Measurements from ENCODE around the gene EIF4E1B.

EIF4E1B gene

DNA sequence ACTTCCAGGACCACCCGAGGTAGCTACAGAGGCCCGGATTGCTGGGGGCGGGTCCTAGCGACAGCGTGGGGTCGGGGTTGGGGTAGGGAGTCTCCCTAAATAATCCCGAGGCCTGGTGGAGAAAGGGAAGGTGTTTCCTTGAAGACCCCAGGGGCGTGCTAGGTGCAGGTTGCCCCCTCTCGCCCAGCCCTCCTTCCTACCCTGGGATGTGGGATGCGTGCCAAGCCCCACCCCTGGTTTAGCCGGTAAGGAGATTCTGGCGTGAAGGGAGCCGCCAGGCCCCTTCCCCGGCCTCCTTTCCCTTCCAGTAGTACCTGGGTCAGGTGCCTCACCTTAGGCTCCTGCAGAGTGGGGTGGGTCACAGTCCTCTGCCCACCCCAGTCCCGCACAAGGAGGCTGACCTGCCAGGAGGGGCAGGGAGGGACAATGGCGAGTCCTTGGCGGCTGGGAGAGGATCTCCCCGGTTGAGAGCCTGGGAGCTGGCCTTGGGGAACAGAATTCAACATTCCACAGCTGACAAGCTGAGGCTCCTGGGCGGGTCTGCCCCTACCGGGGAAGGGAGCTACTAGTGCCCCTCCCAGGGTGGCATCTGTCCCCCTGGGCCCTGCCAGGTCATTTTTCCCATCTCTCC, 17.5 kb downstream of the EIF4E1B start:
- FAIRE-seq, result no peak

DNA sequence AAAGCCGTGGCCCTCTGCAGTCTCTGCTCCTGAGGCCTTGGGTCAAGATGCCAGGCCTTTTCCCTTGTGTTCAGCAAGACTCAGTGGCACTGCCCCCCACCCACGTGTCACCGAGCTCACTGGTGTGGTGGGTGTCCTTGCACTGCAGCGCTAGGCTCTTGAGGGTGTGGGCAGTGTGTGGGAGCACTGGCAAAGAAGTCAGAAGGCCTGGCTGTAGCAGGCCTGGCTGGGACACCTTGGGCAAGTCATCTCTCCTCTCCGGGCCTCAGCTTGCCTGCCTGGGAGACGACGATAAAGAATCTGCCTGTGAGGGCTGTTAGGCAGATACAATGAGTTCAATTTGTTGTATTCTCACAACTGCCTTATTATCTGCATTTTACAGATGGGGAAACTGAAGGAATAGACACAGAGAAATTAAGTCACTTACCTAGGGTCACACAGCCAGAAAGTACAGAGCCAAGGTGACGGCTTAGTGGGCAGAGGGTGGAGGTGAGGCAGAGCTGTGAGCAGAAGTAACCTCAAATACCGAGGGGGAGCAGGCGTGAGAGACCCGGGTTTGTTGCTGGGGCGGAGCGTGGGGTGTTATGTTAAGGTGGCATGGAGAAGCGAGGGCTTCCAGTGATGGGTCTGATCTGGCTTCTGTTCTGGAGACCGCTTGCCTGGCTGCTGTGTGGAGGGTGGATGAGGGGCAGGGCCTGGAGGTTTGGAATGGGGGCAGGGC, 18.2 kb downstream of the EIF4E1B start:
- no peak for FAIRE-seq

DNA sequence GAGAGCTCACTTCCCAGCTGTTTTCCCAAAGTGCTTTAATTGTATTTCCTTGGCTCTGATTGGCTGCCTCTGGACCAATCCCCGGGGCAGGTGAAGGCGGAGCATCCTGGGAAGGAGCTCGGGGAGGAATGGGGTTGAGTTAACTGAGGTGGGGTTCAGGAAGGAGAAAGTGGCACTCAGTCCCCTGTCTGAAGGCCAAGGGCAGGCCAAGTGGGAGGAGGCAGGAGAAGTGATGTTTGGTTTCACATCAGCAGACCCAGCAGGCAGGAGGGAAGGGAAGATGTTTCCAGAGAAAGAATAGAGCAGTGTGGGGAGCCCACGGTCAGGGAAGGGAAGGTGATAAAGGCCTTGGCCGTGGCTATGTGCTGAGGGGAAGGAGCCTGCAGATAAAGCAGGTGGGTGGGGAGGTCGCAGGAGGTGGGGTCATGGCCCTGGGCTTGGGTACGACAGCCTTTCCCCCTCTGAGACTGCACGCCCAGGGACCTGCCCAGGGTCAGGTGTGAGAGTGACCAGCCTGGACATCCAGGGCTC, 19.9 kb downstream of the EIF4E1B start:
- FAIRE-seq, result no peak

DNA sequence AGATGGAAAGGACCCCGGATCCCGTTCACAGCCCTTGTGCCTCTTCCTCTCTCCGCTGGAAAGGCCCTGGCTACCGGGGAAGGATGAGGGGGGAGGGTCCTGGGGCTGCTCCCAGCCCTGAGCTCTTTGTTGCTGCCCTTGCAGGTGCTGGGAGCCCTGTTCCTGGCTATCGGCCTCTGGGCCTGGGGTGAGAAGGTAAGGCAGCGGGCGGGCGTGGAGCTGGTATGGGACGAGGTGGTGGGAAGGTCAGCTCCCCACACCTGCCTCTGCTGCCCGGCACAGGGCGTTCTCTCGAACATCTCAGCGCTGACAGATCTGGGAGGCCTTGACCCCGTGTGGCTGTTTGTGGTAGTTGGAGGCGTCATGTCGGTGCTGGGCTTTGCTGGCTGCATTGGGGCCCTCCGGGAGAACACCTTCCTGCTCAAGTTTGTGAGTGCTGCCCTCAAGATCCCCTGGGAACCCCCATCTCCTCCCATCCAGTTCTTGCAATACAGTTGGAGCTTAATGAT, 21.1 kb downstream of the EIF4E1B start:
- no peak for FAIRE-seq

DNA sequence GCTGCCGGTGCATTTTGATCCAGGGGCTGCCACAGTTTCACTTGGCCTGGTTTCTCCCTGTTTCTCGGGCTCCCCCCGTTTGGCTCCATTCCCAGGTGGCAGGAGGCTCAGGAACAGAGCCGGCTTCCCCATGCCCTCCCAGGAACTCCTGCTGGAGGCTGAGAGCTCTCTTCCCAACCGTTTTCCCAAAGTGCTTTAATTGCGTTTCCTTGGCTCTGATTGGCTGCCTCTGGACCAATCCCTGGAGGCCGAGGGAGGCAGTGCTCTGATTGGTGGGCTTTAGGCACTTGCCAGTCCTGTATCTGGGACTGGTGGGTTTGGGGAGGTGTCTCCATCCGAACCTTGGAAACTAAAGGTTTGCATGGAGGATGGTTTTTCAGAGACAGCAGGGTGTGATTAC, 21.7 kb downstream of the EIF4E1B start:
- FAIRE-seq, result no peak

DNA sequence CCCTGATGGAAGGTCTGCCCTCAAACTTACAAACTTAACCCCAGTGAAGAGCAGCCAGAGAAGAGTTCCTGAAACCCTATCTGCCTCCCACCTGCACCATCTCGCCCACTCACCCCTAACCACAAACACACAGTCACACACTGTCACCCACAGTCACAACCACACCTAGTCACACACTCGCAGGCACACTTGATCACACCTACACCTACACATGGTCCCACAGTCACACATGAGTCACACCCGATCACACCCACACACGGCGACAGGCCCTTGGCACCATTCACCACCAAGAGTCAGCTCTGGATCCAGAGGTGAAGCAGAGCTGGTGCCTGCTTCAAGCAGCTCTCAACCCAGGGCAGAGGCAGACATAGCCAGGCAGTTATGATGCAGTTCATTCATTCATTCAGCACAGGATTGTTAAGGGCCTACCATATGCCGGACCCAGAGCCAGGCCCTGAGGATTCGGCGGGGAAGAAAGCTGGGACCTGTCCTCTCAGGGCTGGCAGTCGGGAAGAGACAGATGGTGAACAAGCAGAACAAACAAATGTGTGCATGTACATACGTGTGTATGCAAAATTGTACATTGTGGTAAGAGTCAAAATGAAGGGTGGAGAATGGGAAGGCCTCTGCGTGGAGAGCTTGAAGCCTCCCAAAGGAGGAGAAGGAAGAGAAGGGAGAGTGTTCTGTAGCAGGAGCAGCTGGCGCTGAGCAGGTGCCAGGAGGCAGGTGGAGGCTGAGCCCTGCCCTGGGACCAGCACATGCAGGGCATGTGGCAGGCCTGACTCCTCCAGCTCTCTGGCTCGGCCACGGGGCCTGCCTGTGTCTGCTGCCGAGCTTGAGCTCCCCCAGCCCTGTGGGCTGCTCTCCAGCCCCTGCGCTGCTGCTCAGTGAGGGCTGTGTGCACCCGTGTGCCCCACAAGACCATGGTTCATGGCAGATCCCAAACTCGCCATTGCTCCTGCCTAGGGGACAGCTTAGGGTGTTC, 23.2 kb downstream of the EIF4E1B start:
- FAIRE-seq, result no peak

DNA sequence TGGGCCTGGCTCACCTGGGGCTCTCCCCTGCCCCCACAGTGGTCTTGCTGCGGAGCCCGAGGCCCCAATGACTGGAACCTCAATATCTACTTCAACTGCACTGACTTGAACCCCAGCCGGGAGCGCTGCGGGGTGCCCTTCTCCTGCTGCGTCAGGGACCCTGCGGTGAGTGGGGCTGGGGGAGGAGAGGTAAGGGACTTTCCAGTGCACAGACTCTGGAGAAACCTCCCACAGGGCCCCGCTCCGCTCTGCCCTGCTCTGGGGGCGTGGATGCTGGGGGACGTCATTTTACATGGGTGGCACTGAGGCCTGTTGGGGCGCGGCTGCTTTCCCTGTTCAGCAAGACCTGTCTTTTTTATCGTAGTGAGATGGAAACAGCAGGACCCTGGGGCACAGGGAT, 24.4 kb downstream of the EIF4E1B start:
- FAIRE-seq, result no peak

DNA sequence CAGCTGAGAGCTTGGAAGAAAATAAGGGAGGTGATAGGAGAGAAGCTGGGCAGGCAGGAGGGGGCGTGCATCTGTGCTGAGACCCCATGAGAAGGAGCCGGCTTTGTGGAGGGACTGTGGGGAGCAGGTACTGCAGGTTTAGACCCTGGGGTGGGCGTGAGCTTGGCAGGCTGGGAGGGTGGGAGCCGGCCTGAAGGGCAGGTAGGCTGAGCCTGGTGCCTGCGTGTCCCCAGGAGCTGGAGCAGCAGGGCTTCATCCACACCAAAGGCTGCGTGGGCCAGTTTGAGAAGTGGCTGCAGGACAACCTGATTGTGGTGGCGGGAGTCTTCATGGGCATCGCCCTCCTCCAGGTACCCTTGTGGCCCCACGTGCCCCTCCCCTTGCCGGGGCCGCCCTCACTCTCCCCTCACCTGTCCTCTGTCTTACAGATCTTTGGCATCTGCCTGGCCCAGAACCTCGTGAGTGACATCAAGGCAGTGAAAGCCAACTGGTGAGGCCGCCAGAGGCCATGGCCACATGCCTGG, 26.1 kb downstream of the EIF4E1B start:
- no peak for FAIRE-seq

DNA sequence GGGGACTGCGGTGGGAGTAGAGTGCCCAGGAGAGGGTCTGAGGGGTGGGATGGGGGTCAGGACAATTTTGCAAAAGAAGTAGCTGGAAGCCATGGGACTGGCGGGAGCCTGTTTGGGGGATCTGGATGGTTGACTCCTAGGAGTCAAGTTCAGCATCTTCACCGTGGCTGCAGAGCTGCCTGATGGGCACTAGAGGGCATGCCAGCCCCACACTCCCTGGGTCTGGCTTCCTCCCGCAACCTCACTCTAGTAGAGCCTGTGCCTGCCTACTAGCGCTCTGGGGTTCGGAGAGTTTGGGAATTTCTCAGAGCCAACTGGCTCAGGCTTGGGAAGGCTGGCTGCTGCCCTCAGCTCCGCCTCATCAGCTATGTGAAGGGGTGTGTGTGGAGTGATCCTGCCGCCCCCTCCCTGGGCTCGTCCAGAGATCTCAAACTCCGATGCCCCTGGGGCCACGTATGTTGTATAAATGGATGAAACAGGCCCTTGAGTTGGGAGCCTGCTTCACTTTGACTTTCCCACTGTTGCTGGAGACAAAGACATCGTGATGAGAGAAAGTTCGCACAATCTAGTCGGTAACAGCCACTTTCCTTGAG, 27.6 kb downstream of the EIF4E1B start:
- no peak for FAIRE-seq

DNA sequence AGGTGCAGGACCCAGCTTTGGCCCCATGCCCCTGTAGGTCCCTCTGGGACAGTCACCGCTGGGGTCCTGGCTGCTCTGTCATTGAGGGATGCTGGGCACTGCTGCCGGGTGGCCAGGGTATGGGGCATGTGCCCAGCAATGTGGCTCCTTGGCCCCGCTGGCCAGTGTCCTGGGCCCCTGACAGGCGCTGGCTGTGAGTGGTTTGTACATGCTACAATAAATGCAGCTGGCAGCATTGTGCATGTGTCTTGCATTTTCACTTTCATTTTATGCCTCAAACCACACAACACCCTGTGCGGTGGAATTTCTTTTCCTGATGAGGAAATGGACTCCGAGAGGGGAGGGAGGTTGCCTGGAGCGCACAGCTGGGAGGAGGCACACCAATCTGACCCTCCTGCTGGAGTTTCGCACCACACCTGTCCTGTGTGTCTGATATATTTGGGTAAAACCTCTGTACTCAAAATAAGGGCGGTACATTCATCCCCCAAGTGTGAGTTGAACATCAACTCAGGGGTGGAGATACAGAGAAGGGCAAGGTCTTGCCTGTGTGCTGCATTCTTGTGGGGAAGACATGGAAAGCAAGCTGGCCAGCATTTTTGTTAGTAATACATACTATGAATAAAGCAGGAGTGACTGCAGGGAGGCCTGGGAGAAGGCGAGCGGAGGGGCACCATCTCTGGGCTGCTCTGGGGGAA, 28.5 kb downstream of the EIF4E1B start:
- FAIRE-seq, result no peak

DNA sequence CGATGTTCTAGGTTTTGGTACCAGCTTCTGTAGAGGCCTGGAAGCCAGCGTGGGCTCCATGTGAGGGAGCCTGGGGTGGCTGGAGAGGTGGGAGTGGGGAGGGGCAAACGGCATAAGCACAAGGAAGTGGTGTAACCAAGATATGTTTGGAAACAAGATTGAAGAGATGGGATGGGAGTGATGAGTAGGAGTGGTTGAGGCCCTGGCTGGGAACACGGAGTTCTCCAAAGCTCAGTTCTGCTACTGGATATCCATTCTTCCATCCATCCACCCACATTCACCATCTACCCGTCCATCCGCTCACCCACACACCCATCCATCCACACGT, 29.0 kb downstream of the EIF4E1B start:
- no peak for FAIRE-seq

DNA sequence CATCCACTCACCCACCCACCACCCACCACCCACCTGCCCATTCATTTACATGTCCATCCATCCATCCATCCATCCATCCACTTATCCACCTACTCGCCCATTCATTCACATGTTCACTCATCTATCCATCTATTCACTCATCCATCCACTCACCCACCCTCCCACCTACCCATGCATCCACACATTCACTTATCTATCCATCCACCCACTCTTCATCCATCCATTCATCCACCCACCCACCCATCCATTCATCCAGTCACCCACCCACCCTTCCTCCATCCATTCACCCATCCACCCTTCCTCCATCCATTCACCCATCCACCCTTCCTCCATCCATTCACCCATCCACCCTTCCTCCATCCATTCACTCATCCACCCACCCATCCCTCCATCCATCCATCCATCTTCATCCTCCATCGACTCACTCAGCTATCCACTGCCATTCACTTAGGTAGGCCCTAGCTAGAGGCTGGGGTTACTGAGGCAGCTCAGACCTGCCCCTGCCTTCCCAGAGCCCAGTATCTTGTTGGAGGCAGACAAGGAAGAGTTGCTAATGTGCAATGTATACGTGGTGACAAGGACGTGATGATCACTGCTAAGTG, 29.5 kb downstream of the EIF4E1B start:
- no peak for FAIRE-seq

DNA sequence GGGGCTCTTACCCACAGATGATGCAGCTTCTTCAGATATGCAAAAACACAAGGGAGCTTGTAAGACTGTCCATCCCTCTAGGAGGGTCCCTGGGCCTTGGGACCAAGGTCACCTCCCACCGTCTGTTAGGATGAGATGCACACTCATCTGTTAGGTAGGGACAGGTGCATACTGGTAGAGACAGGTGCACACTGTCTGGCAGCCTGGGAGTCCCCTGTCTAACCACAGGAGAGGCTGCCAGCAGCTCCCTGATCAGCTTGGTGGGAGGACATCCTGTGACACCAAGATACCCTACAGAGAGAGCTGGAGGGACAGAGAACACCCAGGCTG, 30.0 kb downstream of the EIF4E1B start:
- no peak for FAIRE-seq

DNA sequence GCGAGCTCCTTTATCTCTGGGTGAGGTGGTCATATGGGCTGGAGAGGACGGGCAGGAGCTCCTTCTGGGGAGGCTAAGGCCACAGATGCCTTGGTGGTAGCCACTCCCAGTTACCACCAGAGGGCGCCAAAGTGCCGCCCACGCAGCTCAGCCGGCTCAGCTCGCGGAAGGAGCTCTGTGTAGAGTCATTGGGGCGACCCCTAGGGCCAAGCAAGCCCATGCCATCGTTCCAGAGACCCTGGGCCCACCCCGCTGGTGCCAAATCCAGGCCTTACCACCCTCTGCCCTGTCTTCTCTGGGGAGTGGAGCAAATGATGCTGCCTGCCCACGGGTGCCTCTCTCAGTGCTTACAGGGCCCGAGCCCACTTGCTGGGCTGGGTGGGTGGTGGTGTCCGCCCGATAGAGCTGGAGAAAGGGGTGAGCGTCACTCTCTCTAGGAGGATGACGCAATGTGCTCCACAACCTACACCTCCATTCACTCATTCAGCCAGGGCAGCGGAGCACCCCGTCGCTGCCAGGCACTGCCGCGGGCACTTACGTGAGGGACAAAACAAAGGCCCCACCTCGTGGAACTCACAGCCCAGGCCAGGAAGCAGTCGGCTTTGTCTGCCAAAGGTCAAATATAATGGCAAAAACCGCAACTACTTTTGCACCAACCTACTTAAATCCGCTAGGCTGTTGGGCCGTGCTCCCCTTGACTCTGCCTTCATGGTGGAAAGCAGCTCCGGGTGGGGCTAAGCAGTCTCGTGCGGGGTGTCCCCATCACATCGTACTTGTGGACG, 30.6 kb downstream of the EIF4E1B start:
- FAIRE-seq, result no peak

DNA sequence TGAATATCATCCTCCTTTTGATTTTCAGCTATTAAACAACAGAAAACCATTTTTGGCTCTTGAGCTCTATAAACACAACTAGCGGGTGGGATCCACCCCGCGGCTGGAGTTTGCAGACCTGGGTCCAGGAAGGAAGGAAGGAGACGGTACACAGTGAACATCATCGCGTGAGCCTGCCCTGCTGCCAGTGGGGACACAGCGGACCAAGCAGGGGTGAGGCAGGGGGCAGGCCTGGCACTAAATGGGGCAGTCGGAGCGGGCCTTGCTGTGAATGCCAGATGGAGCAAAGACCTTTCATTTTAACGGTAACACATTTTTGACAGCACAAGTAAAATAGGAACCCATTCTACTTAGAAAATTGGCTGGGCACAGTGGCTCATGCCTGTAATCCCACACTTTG, 31.2 kb downstream of the EIF4E1B start:
- FAIRE-seq, result no peak

DNA sequence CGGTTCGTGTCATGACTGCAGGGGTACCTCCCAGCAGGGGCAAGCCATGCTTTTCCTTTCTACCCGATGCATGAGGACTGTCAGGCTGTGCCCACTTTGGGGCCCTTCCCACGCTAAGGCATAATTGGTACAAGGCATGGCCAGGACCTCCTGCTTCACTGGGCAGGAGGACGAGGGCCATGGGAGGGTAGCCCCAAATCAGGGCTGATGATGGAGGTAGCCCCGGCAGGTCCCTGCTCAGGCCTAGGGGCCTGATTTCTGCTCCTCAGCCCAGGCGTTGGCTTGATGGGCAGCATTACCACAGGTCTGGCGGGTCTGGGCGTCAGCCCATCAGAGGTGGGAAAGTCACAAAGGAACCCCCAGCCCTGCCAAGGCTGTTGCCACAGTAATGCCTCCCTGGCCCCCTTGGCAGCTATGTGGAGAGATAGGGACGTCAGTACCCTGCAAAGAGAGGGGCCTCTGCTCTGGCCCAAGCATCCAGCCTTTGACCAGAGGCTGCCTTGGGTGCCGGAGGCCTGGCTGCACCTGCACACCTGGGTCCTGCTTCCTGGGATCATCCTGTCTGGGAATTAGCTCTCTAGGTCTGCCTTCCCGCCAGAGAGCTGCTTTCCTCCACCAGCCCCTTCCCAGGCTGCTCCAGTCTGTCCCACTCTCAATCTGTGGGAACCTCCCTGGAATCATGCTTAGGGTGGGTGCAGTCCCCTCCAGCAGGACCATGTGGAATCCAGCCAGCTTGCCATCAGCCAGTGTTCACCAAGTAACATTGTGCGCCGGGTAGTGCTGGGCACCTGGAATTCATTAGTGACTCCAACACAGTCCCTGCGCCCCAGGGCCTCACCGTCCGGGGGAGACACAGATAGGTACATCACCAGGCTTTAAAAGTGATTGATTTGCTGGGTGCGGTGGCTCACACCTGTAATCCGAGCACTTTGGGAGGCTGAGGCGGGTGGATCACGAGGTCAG, 32.2 kb downstream of the EIF4E1B start:
- FAIRE-seq, result no peak

DNA sequence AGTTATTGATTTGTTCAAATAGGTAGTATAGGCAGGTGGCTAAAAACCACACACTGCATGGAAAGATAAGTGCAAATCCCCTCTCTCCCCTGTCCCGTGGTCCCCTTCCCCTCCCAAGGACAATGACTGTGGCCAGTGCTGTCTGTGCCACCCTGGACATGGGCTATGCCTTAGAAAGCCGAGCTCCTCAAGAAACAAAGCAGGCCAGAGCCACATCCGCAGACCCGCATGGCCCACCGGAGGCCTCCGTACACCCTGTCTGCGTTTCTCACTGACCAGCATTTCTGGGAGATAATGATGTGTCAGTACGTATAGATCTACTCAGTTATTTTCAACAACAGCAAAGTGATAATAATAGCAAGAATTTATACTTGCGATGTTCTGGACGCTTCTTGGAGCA, 33.1 kb downstream of the EIF4E1B start:
- no peak for FAIRE-seq

DNA sequence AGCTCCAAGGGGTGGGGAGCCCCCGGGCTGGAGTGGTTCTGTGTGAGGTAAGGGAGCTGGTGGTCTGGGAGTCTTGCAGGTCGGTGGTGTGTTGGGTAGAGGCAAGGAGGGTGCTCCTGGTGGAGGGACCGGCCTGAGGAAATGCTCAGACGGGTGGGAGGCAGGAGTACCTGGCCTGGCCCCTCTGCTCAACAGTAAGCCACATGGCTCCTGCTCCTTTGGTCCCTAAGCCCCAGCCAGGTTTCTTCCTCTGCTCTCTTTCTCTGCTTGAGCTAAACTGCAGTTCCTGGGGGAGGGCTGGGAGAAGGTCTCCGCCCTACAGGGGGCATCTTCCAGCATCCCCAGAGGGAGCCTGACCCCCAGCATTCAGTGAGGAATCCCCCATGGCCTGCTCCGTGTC, 34.0 kb downstream of the EIF4E1B start:
- FAIRE-seq, result no peak

DNA sequence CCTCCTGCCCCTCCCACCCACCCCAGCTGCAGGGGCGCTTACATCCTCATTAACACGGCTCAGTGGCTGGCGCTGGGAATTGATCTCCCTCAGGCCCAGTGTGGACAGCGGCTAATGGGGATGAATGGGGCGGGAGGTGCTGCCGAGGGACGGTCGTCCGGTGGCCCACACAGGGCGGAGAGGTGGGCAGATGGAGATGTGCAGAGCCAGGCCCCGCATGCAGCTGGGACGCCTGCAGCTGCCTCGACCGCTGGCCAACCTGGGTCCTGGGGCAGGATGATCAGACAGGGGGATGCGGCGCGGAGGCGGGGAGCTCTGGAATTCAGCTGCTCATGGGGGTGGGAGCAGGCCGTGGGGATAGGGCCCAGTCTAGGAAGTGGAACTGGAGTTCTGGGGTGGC, 34.4 kb downstream of the EIF4E1B start:
- FAIRE-seq, result no peak

DNA sequence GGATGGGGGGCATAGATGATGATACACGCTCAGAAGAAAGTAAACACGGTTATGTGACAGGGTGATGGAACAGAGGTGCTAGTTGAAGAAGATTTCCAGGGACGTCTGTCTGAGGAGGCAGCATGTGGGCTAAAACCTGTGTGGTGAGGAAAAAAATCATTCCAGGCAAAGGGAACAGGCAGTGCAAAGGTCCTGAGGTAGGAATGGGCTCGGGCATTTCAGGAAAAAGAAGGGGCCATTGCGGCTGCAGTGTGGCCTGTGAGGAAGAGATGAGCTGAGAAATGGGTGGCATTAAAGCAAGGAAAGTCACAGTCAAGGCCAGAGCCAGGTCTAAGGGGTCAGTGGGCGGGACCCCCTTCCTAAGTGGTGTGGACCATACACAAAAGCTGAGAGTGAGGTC, 35.0 kb downstream of the EIF4E1B start:
- no peak for FAIRE-seq
